ENCODE measurements around the gene VCL.

DNA sequence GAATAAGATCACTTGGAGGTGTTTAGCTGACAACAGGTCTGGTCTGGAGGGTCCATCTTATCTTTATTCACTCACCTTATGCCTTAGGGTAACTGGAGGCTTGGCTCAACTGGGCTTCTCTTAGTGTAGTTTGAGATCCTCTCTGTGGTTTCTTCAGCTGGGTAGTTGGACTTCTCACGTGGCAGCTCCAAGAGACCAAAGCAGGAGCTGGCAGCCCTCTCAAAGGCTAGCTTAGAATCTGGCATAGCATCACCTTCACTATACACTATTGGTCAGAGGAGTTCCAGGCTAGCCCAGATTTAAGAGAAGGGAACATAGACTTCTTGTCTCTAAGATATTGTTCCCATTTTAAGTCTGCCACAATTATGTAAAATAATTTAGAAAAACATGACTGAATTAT is 169.5 kb downstream of the VCL start:
- TF ChIP-seq, protein P1, sequence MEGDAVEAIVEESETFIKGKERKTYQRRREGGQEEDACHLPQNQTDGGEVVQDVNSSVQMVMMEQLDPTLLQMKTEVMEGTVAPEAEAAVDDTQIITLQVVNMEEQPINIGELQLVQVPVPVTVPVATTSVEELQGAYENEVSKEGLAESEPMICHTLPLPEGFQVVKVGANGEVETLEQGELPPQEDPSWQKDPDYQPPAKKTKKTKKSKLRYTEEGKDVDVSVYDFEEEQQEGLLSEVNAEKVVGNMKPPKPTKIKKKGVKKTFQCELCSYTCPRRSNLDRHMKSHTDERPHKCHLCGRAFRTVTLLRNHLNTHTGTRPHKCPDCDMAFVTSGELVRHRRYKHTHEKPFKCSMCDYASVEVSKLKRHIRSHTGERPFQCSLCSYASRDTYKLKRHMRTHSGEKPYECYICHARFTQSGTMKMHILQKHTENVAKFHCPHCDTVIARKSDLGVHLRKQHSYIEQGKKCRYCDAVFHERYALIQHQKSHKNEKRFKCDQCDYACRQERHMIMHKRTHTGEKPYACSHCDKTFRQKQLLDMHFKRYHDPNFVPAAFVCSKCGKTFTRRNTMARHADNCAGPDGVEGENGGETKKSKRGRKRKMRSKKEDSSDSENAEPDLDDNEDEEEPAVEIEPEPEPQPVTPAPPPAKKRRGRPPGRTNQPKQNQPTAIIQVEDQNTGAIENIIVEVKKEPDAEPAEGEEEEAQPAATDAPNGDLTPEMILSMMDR (conservative IDR thresholded peaks at IDR 0.05 in 1 of 2, IDR thresholded peaks at IDR 0.05 in 1 of 2; ENCODE audit: low read depth in 1 of 2, low read length in 2 of 2): no peak
- no peak for TF ChIP-seq EZH2 (IDR thresholded peaks at IDR 0.05; ENCODE audit: low read length, missing control alignments)
